Measurements from ENCODE around the gene VEGFC.

Gene VEGFC

DNA sequence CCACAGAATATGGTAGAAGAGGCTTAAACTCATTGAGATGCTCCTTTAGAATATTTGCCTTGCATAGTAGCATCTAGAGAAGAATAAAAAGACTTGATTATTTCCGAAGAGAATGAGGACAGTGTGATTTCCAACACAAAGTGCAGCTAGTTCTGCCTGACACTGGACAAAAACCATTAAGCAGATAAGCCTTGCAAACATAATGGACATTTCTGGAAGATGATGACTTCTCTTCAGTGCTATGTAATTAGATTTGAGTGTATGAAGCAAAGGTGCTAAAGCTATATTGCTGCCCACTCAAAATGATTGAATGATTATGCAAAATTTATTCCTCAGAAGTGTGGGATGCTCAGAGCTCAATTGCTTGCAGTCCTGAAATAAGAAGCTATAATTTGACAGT, 156.4 kb downstream of the VEGFC start:
- H3K27me3 ChIP-seq (ENCODE audit: insufficient read depth, low read length) = no peaks in the 10 kb centered on the region
- H3K4me1 ChIP-seq (ENCODE audit: insufficient read depth, low read length, severe bottlenecking) = no peaks in the 10 kb centered on the region
- H3K4me3 ChIP-seq (ENCODE audit: low read depth, low read length, poor library complexity, severe bottlenecking) = no peak overlapping the region
- no peak overlapping the region for H3K4me2 ChIP-seq (ENCODE audit: low read length)
- H3F3A ChIP-seq (ENCODE audit: insufficient read depth, low read length) = no peaks in the 10 kb centered on the region
- no peaks in the 10 kb centered on the region for H3K79me2 ChIP-seq (ENCODE audit: insufficient read depth, low read length)
- TF ChIP-seq, protein P1, sequence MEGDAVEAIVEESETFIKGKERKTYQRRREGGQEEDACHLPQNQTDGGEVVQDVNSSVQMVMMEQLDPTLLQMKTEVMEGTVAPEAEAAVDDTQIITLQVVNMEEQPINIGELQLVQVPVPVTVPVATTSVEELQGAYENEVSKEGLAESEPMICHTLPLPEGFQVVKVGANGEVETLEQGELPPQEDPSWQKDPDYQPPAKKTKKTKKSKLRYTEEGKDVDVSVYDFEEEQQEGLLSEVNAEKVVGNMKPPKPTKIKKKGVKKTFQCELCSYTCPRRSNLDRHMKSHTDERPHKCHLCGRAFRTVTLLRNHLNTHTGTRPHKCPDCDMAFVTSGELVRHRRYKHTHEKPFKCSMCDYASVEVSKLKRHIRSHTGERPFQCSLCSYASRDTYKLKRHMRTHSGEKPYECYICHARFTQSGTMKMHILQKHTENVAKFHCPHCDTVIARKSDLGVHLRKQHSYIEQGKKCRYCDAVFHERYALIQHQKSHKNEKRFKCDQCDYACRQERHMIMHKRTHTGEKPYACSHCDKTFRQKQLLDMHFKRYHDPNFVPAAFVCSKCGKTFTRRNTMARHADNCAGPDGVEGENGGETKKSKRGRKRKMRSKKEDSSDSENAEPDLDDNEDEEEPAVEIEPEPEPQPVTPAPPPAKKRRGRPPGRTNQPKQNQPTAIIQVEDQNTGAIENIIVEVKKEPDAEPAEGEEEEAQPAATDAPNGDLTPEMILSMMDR (IDR thresholded peaks at IDR 0.05; ENCODE audit: low read length) = no peak
- no peak for TF ChIP-seq EZH2 (IDR thresholded peaks at IDR 0.05; ENCODE audit: borderline replicate concordance, low read length)
- H3K9ac ChIP-seq (ENCODE audit: low read length) = no peak overlapping the region
- no peaks in the 10 kb centered on the region for H3K9me3 ChIP-seq (ENCODE audit: low read length)
- no peaks in the 10 kb centered on the region for H4K20me1 ChIP-seq (ENCODE audit: insufficient read depth, low read length)
- no peak overlapping the region for H3K27ac ChIP-seq (ENCODE audit: low read depth, low read length, poor library complexity, severe bottlenecking)
- no peaks in the 10 kb centered on the region for H3K36me3 ChIP-seq (ENCODE audit: insufficient read depth, low read length)
- no peaks in the 10 kb centered on the region for H3K9me2 ChIP-seq (ENCODE audit: low read depth, low read length)
- H2AFZ ChIP-seq (ENCODE audit: low read length) = no peak overlapping the region

DNA sequence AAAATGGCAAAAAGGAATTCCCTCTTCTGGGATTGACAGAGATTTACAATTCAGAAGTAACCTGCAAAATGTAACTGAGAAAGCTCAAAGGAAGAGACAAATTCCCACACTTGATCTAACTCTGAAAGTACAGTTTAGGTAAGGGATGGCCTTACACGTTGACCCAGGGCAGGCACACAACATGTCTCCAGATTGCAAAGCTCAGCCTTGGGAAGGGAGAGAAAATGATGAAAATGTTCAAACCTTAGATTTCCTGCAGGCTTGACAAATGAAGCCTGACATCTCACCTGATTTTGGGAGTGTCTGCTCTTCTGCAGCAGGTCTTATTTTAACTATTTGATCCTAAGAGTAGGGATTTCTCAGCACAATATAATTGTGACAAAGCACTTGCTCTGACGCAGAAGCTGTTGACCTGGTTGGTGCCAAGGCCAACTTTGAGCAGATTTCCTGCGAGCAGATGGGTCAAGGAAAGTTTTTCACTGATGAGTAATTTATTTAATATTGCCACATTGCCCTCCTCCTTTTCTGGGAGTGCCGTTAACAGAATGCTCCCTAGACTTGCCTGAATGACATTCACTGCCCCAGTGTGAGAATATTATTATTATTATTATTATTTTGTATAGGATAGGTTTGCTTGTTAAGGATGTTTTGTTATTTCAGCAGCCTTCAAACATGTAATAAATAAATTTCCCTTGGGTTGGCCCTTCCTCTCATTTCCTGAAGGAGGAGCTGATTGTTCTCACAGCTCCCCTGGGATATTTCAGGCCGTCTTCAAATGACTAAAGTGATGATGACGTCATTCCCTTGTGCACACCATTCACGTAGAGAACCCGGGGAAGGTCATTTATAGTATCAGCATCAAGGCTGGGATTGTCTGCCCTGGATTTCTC, 157.1 kb downstream of the VEGFC start:
- H3F3A ChIP-seq (ENCODE audit: insufficient read depth, low read length) = no peaks in the 10 kb centered on the region
- H4K20me1 ChIP-seq (ENCODE audit: insufficient read depth, low read length) = no peaks in the 10 kb centered on the region
- no peaks in the 10 kb centered on the region for H3K9me3 ChIP-seq (ENCODE audit: low read length)
- H3K27ac ChIP-seq (ENCODE audit: low read depth, low read length, poor library complexity, severe bottlenecking) = no peak overlapping the region
- H3K27me3 ChIP-seq (ENCODE audit: insufficient read depth, low read length) = no peaks in the 10 kb centered on the region
- TF ChIP-seq EZH2 (IDR thresholded peaks at IDR 0.05; ENCODE audit: borderline replicate concordance, low read length) = no peak
- TF ChIP-seq, protein P1 (IDR thresholded peaks at IDR 0.05; ENCODE audit: low read length) = no peak
- no peaks in the 10 kb centered on the region for H3K9me2 ChIP-seq (ENCODE audit: low read depth, low read length)
- H3K4me1 ChIP-seq (ENCODE audit: insufficient read depth, low read length, severe bottlenecking) = no peaks in the 10 kb centered on the region
- H3K4me2 ChIP-seq (ENCODE audit: low read length) = no peak overlapping the region
- no peaks in the 10 kb centered on the region for H3K79me2 ChIP-seq (ENCODE audit: insufficient read depth, low read length)
- no peak overlapping the region for H3K4me3 ChIP-seq (ENCODE audit: low read depth, low read length, poor library complexity, severe bottlenecking)
- no peak overlapping the region for H2AFZ ChIP-seq (ENCODE audit: low read length)
- no peak overlapping the region for H3K9ac ChIP-seq (ENCODE audit: low read length)
- no peaks in the 10 kb centered on the region for H3K36me3 ChIP-seq (ENCODE audit: insufficient read depth, low read length)

All from OCI-LY1 (cell line).